ENCODE data around the gene TRABD2B. TPM values are rescaled to one million over a fixed set of nuclear protein-coding genes. Genes with fewer than 3 reads are reported as not detected.
"Not testable (repeated sequence)": the region's sequence is repeated elsewhere in the genome, so short reads cannot be mapped to it uniquely, and the experiment has no call there.

TRABD2B gene
- total and polyA plus RNA-seq, 2 experiments from 2014 or later, result not detected

DNA sequence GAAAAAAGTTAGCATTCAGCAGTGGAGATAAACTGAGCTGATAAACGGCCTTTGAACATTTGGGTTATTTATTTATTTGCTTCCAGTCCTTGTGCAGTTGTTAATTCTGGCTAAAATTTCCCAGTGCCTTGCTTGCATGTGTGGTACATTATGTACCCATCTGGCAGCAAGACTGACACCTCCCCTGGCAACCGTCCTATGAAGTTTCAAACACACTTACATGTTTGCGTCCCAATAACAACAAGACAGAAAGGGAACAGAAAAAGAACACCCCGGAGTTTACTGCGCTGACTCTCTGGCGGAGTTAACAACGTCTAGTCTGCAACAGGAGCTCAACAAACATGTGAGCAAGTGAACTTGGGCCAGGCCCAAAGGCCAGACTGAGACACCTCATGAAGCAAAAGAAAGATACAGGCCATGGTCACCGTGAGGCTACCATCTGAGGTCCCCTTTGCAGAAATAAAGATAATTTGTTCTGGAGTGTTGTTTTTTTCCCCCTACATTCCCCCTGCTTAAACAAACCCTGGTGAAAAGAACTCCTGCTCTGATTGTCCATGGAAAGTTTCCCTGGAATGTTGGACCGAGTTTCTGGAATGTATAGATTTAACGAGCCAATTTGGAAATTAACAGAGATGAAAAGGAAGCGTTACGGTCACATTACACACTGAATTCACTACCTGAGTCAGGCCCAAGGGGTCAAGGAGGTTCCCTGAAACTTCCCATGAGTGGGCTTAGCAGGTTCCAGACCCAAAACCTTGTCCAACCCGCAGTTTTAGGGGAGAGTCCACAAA lies 33.4 kb downstream of the TRABD2B start:
- Histone ChIP-seq H2AFZ (no peak overlapping the region), H3K36me3 (ENCODE audit: low read depth) (no peaks in the 10 kb centered on the region), H3F3A (ENCODE audit: insufficient read depth) (no peaks in the 10 kb centered on the region), H3K4me2 (ENCODE audit: unreplicated experiment) (no peak overlapping the region), H3K4me1 (ENCODE audit: insufficient read depth) (no peaks in the 10 kb centered on the region), H3K9ac (no peak overlapping the region), H3K27me3 (replicated peaks; ENCODE audit: insufficient read depth) (no peaks in the 10 kb centered on the region), H3K27ac (no peak overlapping the region), H3K79me2 (ENCODE audit: insufficient read depth) (no peaks in the 10 kb centered on the region), H4K20me1 (ENCODE audit: insufficient read depth) (no peaks in the 10 kb centered on the region), H3K9me2 (ENCODE audit: insufficient read depth) (no peaks in the 10 kb centered on the region), H3K4me3 (no peak overlapping the region), H3K9me3 (ENCODE audit: low read depth) (no peaks in the 10 kb centered on the region)
- 24 to 25% methylated on average over 13 of the region's 13 CpGs for WGBS, 2 experiments (ENCODE audit: low coverage in 1 of 2, low lambda C conversion rate in 2 of 2, missing lambda C conversion rate in 2 of 2)
- in situ Hi-C loops (cut with MboI), result no loop called here
- DNase-seq, result peak; percentile 10
- TF ChIP-seq EZH2 (IDR thresholded peaks at IDR 0.05; ENCODE audit: insufficient read depth, poor library complexity, severe bottlenecking), result no peak
- TF ChIP-seq EZH2phosphoT487 (IDR thresholded peaks at IDR 0.05; ENCODE audit: insufficient read depth, low read depth), result no peak

DNA sequence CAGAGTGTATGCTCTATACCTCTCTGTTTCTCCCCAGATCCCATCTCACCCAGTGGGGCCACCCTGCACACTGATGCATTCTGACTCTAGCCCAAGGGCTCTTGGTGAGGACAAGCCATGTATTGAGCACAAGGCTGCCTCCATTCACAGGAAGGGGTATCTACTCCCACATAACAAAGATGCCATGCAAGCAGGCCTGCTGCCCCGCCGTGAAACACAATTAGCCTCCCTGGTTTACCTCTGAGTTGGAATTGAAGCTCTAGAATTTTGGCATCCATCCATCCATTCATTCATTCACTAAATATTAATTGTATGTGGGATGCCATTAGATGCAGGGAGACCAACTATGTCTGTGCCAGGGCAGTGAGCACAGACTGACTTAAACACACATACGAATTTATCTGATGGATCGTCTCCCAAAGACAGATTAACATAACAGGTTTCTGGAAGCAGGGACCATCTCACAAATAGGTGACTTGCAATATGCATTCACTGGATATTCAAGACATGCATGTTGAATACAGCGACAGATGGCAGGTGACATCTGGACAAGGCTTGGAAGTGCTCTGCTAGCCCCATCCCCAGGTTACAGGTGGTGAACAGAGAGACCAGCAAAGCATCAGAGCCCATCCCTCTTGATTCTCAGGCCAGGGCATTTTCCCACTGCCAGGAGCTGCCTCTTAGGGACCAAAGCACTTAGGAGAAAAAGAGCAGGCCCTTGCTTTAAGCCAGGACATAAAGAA lies 34.3 kb downstream of the TRABD2B start:
- TF ChIP-seq EZH2 (IDR thresholded peaks at IDR 0.05; ENCODE audit: insufficient read depth, poor library complexity, severe bottlenecking), result no peak
- no peak for TF ChIP-seq EZH2phosphoT487 (IDR thresholded peaks at IDR 0.05; ENCODE audit: insufficient read depth, low read depth)
- in situ Hi-C loops (cut with MboI), result no loop called here
- Histone ChIP-seq H3K4me3 (no peak overlapping the region), H4K20me1 (ENCODE audit: insufficient read depth) (no peaks in the 10 kb centered on the region), H2AFZ (no peak overlapping the region), H3K9me2 (ENCODE audit: insufficient read depth) (no peaks in the 10 kb centered on the region), H3F3A (ENCODE audit: insufficient read depth) (no peaks in the 10 kb centered on the region), H3K4me2 (ENCODE audit: unreplicated experiment) (no peak overlapping the region), H3K36me3 (ENCODE audit: low read depth) (no peaks in the 10 kb centered on the region), H3K27me3 (replicated peaks; ENCODE audit: insufficient read depth) (no peaks in the 10 kb centered on the region), H3K4me1 (ENCODE audit: insufficient read depth) (no peaks in the 10 kb centered on the region), H3K27ac (no peak overlapping the region), H3K9me3 (ENCODE audit: low read depth) (no peaks in the 10 kb centered on the region), H3K9ac (no peak overlapping the region), H3K79me2 (ENCODE audit: insufficient read depth) (no peaks in the 10 kb centered on the region)
- 85 to 86% methylated on average over 5 of the region's 5 CpGs for WGBS, 2 experiments (ENCODE audit: low coverage in 1 of 2, low lambda C conversion rate in 2 of 2, missing lambda C conversion rate in 2 of 2)
- DNase-seq, result no peak

DNA sequence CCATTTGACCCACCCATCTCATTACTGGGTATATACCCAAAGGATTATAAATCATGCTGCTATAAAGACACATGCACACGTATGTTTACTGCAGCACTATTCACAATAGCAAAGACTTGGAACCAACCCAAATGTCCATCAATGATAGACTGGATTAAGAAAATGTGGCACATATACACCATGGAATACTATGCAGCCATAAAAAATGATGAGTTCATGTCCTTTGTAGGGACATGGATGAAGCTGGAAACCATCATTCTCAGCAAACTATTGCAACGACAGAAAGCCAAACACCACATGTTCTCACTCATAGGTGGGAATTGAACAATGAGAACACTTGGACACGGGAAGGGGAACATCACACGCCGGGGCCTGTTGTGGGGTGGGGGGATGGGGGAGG lies 35.4 kb downstream of the TRABD2B start:
- H3K36me3 ChIP-seq (ENCODE audit: low read depth); in situ Hi-C loops (cut with MboI); H3K27me3 ChIP-seq (replicated peaks; ENCODE audit: insufficient read depth); H3K27ac ChIP-seq; H2AFZ ChIP-seq; H3K79me2 ChIP-seq (ENCODE audit: insufficient read depth); H3K4me1 ChIP-seq (ENCODE audit: insufficient read depth); H3K9me3 ChIP-seq (ENCODE audit: low read depth); H3K9me2 ChIP-seq (ENCODE audit: insufficient read depth); H3K4me3 ChIP-seq; DNase-seq; H4K20me1 ChIP-seq (ENCODE audit: insufficient read depth); H3F3A ChIP-seq (ENCODE audit: insufficient read depth); H3K9ac ChIP-seq; H3K4me2 ChIP-seq (ENCODE audit: unreplicated experiment): not testable (repeated sequence)
- WGBS, 2 experiments (ENCODE audit: low coverage in 1 of 2, low lambda C conversion rate in 2 of 2, missing lambda C conversion rate in 2 of 2), result 36 to 74% methylated on average over 3 to 5 of the region's 5 CpGs

DNA sequence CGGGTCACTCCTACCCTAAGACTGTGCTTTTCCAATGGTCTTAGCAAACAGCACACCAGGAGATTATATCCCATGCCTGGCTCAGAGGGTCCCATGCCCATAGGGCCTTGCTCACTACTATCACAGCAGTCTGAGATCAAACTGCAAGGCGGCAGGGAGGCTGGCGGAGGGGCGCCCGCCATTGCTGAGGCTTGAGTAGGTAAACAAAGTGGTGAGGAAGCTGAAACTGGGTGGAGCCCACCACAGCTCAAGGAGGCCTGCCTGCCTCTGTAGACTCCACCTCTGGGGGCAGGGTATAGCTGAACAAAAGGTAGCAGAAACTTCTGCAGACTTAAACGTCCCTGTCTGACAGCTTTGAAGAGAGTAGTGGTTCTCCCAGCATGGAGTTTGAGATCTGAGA lies 40.7 kb downstream of the TRABD2B start:
- H3K27me3 ChIP-seq (replicated peaks; ENCODE audit: insufficient read depth); H3K4me3 ChIP-seq; H3K4me1 ChIP-seq (ENCODE audit: insufficient read depth); DNase-seq; H3K9me3 ChIP-seq (ENCODE audit: low read depth); in situ Hi-C loops (cut with MboI); H3K4me2 ChIP-seq (ENCODE audit: unreplicated experiment); H3K79me2 ChIP-seq (ENCODE audit: insufficient read depth); H3K27ac ChIP-seq; H3F3A ChIP-seq (ENCODE audit: insufficient read depth); H4K20me1 ChIP-seq (ENCODE audit: insufficient read depth); H3K9ac ChIP-seq; H3K36me3 ChIP-seq (ENCODE audit: low read depth); H2AFZ ChIP-seq; H3K9me2 ChIP-seq (ENCODE audit: insufficient read depth): not testable (repeated sequence)
- WGBS, 2 experiments (ENCODE audit: low coverage in 1 of 2, low lambda C conversion rate in 2 of 2, missing lambda C conversion rate in 2 of 2), result 72 to 73% methylated on average over 5 to 6 of the region's 6 CpGs

Data from GM23248 (cell line).